Mesendoderm (in vitro differentiated cells): ENCODE results near the gene NTN1.

Source experiments
- DNase-seq: peaks from one replicate; pipeline ENCODE4 v3.0.0; 2013
- H2AK5ac ChIP-seq: 2 replicates; pipeline ENCODE4 v1.6.1; 2013; ENCODE audit warnings: low read length, inconsistent platforms
- H2BK120ac ChIP-seq: 2 replicates; pipeline ENCODE4 v1.6.1; 2013; ENCODE audit warnings: low read depth, mild to moderate bottlenecking, low read length, moderate library complexity, mixed read lengths
- H2BK15ac ChIP-seq: replicated peaks from 2 replicates; pipeline ENCODE4 v1.6.1; 2013; ENCODE audit warnings: low read depth, mild to moderate bottlenecking, moderate library complexity
- H2BK5ac ChIP-seq: 2 replicates; pipeline ENCODE4 v1.6.1; 2013; ENCODE audit warnings: low read length, inconsistent platforms
- H3K18ac ChIP-seq: 2 replicates; pipeline ENCODE4 v1.6.1; 2013; ENCODE audit warnings: mild to moderate bottlenecking, low read length, mixed read lengths
- H3K23ac ChIP-seq: one replicate; pipeline ENCODE4 v1.6.1; 2013; ENCODE audit warnings: low read length
- H3K27ac ChIP-seq: 2 replicates; pipeline ENCODE4 v1.5.1; 2013; ENCODE audit warnings: low read depth, mild to moderate bottlenecking, inconsistent platforms, low read length, moderate library complexity
- H3K27me3 ChIP-seq: 2 replicates; pipeline ENCODE4 v1.6.1; 2013; ENCODE audit warnings: low read length, control low read depth, mild to moderate bottlenecking, inconsistent platforms; ENCODE audit not compliant: insufficient read depth, poor library complexity
- H3K36me3 ChIP-seq: 2 replicates; pipeline ENCODE4 v1.6.1; 2013; ENCODE audit warnings: low read length, inconsistent platforms; ENCODE audit not compliant: control insufficient read depth, insufficient read depth
- H3K4ac ChIP-seq: one replicate; pipeline ENCODE4 v1.6.1; 2013; ENCODE audit warnings: low read depth, mild to moderate bottlenecking, low read length, moderate library complexity
- H3K4me1 ChIP-seq: 2 replicates; pipeline ENCODE4 v1.6.1; 2013; ENCODE audit warnings: low read depth, low read length, inconsistent platforms; ENCODE audit not compliant: control insufficient read depth
- H3K4me2 ChIP-seq: 2 replicates; pipeline ENCODE4 v1.6.1; 2013; ENCODE audit warnings: low read length
- H3K4me3 ChIP-seq: 2 replicates; pipeline ENCODE4 v1.5.1; 2013; ENCODE audit warnings: mild to moderate bottlenecking, low read length
- H3K56ac ChIP-seq: one replicate; pipeline ENCODE4 v1.6.1; 2013; ENCODE audit warnings: low read length
- H3K79me1 ChIP-seq: 2 replicates; pipeline ENCODE4 v1.6.1; 2013; ENCODE audit warnings: low read length, inconsistent platforms
- H3K79me2 ChIP-seq: 2 replicates; pipeline ENCODE4 v1.6.1; 2013; ENCODE audit warnings: mild to moderate bottlenecking, low read length; ENCODE audit not compliant: control insufficient read depth, insufficient read depth
- H3K9ac ChIP-seq: 2 replicates; pipeline ENCODE4 v1.6.1; 2013; ENCODE audit warnings: low read length, inconsistent platforms
- H4K5ac ChIP-seq: one replicate; pipeline ENCODE4 v1.6.1; 2013; ENCODE audit warnings: low read length
- H4K8ac ChIP-seq: one replicate; pipeline ENCODE4 v1.6.1; 2013; ENCODE audit warnings: low read depth, mild to moderate bottlenecking, control low read depth, low read length, moderate library complexity
- WGBS: extraction: QIAGEN DNeasy Blood & Tissue Kit; methylation state at CpG from one replicate; pipeline ENCODE4 v1.1.7; 2013; ENCODE audit warnings: low lambda C conversion rate, missing lambda C conversion rate; ENCODE audit not compliant: insufficient coverage; ENCODE audit errors: extremely low coverage; 5-methylcytosine and 5-hydroxymethylcytosine counted together

NTN1 gene

GRCh38 chr17:9266031-9266680 lies 244.8 kb downstream of the NTN1 start:
- H3K79me1 ChIP-seq = no peaks in the 10 kb centered on the region
- no peaks in the 10 kb centered on the region for H3K27me3 ChIP-seq
- no peak overlapping the region for H4K5ac ChIP-seq
- no peak overlapping the region for H3K4me3 ChIP-seq
- no peak overlapping the region for H2BK120ac ChIP-seq
- H3K36me3 ChIP-seq = no peaks in the 10 kb centered on the region
- no peak overlapping the region for H3K27ac ChIP-seq
- no peak overlapping the region for H3K4ac ChIP-seq
- H4K8ac ChIP-seq = no peak overlapping the region
- H2BK5ac ChIP-seq = no peak overlapping the region
- no peaks in the 10 kb centered on the region for H3K79me2 ChIP-seq
- no peak overlapping the region for H2BK15ac ChIP-seq
- no peak overlapping the region for H3K4me2 ChIP-seq
- H3K23ac ChIP-seq = peak overlapping the region; percentile 24
- H3K4me1 ChIP-seq = no peaks in the 10 kb centered on the region
- no peak overlapping the region for H3K9ac ChIP-seq
- H2AK5ac ChIP-seq = no peak overlapping the region
- peak; percentile 39 for DNase-seq
- no CpG with 5 or more reads among the region's 14 CpGs for WGBS
- no peak overlapping the region for H3K56ac ChIP-seq
- no peak overlapping the region for H3K18ac ChIP-seq

- no CpG with 5 or more reads among the region's 9 CpGs for WGBS
- Histone ChIP-seq H3K9ac (no peak overlapping the region), H2AK5ac (no peak overlapping the region), H3K4me3 (no peak overlapping the region), H3K4ac (no peak overlapping the region), H2BK15ac (no peak overlapping the region), H3K27ac (no peak overlapping the region), H4K5ac (no peak overlapping the region), H3K79me2 (no peaks in the 10 kb centered on the region), H3K23ac (no peak overlapping the region), H3K79me1 (no peaks in the 10 kb centered on the region), H3K4me1 (no peaks in the 10 kb centered on the region), H3K4me2 (no peak overlapping the region), H3K27me3 (no peaks in the 10 kb centered on the region), H3K36me3 (no peaks in the 10 kb centered on the region), H2BK5ac (no peak overlapping the region), H2BK120ac (no peak overlapping the region), H4K8ac (no peak overlapping the region), H3K18ac (no peak overlapping the region), H3K56ac (no peak overlapping the region)
- no peak for DNase-seq
Observed at GRCh38 chr17:9266697-9267117, 245.4 kb downstream of the NTN1 start.

- Histone ChIP-seq H3K79me1 (no peaks in the 10 kb centered on the region), H3K4me1 (no peaks in the 10 kb centered on the region), H3K23ac (no peak overlapping the region), H3K56ac (no peak overlapping the region), H3K27ac (no peak overlapping the region), H3K18ac (no peak overlapping the region), H3K4ac (no peak overlapping the region), H3K79me2 (no peaks in the 10 kb centered on the region), H2BK5ac (no peak overlapping the region), H3K4me3 (no peak overlapping the region), H4K5ac (no peak overlapping the region), H3K9ac (no peak overlapping the region), H3K4me2 (no peak overlapping the region), H2AK5ac (no peak overlapping the region), H3K36me3 (no peaks in the 10 kb centered on the region), H3K27me3 (no peaks in the 10 kb centered on the region), H2BK15ac (no peak overlapping the region), H4K8ac (no peak overlapping the region), H2BK120ac (no peak overlapping the region)
- WGBS = no CpG with 5 or more reads among the region's 6 CpGs
- DNase-seq = no peak
Observed at GRCh38 chr17:9268546-9268945, 247.2 kb downstream of the NTN1 start.

GRCh38 chr17:9269350-9270035 lies 248.2 kb downstream of the NTN1 start:
- no peak overlapping the region for H4K5ac ChIP-seq
- no peak overlapping the region for H2BK15ac ChIP-seq
- no peaks in the 10 kb centered on the region for H3K36me3 ChIP-seq
- no peak overlapping the region for H3K4ac ChIP-seq
- H3K4me3 ChIP-seq = no peak overlapping the region
- no peak for DNase-seq
- no peak overlapping the region for H2BK120ac ChIP-seq
- H3K27ac ChIP-seq = no peak overlapping the region
- no peak overlapping the region for H3K18ac ChIP-seq
- H3K23ac ChIP-seq = no peak overlapping the region
- H3K27me3 ChIP-seq = no peaks in the 10 kb centered on the region
- no peak overlapping the region for H4K8ac ChIP-seq
- no peak overlapping the region for H3K56ac ChIP-seq
- no peaks in the 10 kb centered on the region for H3K79me1 ChIP-seq
- H2AK5ac ChIP-seq = no peak overlapping the region
- H3K4me2 ChIP-seq = no peak overlapping the region
- no peak overlapping the region for H2BK5ac ChIP-seq
- WGBS = no CpG with 5 or more reads among the region's 7 CpGs
- H3K9ac ChIP-seq = no peak overlapping the region
- no peaks in the 10 kb centered on the region for H3K79me2 ChIP-seq
- H3K4me1 ChIP-seq = no peaks in the 10 kb centered on the region

GRCh38 chr17:9270921-9271320 lies 249.6 kb downstream of the NTN1 start:
- H3K23ac ChIP-seq = no peak overlapping the region
- no peaks in the 10 kb centered on the region for H3K79me1 ChIP-seq
- H2BK5ac ChIP-seq = no peak overlapping the region
- peak; percentile 32 for DNase-seq
- no peaks in the 10 kb centered on the region for H3K79me2 ChIP-seq
- H3K4me3 ChIP-seq = no peak overlapping the region
- H2AK5ac ChIP-seq = no peak overlapping the region
- H3K4ac ChIP-seq = no peak overlapping the region
- no peak overlapping the region for H3K4me2 ChIP-seq
- H3K9ac ChIP-seq = no peak overlapping the region
- H2BK15ac ChIP-seq = no peak overlapping the region
- H3K27ac ChIP-seq = no peak overlapping the region
- no peaks in the 10 kb centered on the region for H3K27me3 ChIP-seq
- no peaks in the 10 kb centered on the region for H3K4me1 ChIP-seq
- no peak overlapping the region for H4K8ac ChIP-seq
- H2BK120ac ChIP-seq = no peak overlapping the region
- H3K18ac ChIP-seq = no peak overlapping the region
- H4K5ac ChIP-seq = no peak overlapping the region
- no peak overlapping the region for H3K56ac ChIP-seq
- WGBS = no CpG with 5 or more reads among the region's 9 CpGs
- H3K36me3 ChIP-seq = no peaks in the 10 kb centered on the region
